Esophagus muscularis mucosa (tissue), 4 donors: ENCODE results near the gene UBD.

Experiments used
- EP300 ChIP-seq: sonication (generic); formaldehyde crosslinking; IDR thresholded peaks from one replicate; pipeline ENCODE4 v1.6.1; 2017; ENCODE audit warnings: antibody characterized with exemption
- POLR2AphosphoS5 ChIP-seq, 2 donors: sonication (generic); formaldehyde crosslinking; IDR thresholded peaks; one replicate each; pipeline ENCODE4 v1.6.1; 2017; ENCODE audit warnings: antibody characterized with exemption in 2 of 2
- TF ChIP-seq, protein P1 (sequence below), 3 experiments: fragments of 200-600 bp in 2 of 3; fragments of 450-650 bp in 1 of 3; sonication (generic) in 2 of 3; IDR thresholded peaks; one replicate each; pipeline ENCODE4 v1.5.1; 2017 to 2019; ENCODE audit warnings: antibody characterized with exemption in 3 of 3, mild to moderate bottlenecking in 2 of 3, moderate library complexity in 1 of 3

- TF ChIP-seq, protein P1, sequence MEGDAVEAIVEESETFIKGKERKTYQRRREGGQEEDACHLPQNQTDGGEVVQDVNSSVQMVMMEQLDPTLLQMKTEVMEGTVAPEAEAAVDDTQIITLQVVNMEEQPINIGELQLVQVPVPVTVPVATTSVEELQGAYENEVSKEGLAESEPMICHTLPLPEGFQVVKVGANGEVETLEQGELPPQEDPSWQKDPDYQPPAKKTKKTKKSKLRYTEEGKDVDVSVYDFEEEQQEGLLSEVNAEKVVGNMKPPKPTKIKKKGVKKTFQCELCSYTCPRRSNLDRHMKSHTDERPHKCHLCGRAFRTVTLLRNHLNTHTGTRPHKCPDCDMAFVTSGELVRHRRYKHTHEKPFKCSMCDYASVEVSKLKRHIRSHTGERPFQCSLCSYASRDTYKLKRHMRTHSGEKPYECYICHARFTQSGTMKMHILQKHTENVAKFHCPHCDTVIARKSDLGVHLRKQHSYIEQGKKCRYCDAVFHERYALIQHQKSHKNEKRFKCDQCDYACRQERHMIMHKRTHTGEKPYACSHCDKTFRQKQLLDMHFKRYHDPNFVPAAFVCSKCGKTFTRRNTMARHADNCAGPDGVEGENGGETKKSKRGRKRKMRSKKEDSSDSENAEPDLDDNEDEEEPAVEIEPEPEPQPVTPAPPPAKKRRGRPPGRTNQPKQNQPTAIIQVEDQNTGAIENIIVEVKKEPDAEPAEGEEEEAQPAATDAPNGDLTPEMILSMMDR (IDR thresholded peaks at IDR 0.05) = no peak
- TF ChIP-seq EP300 (no peak), POLR2AphosphoS5 (IDR thresholded peaks at IDR 0.05) (no peak)
These were observed 973 bp downstream of the UBD start for GRCh38 chr6:29558439-29559079.
